GM12878 (cell line): ENCODE data around the gene F10. TPM values are rescaled to one million over a fixed set of nuclear protein-coding genes. Genes with fewer than 3 reads are reported as not detected.

Experiments
- ATAC-seq: fragments of 200-7000 bp; cut with Tn5 transposase; 3 replicates; pipeline ENCODE4 v1.9.1; 2020; ENCODE audit warnings: mild to moderate bottlenecking, moderate library complexity
- BruUV-seq: library from RNA; stranded (reverse); fragments of 400-500 nt; replicated peaks from 2 replicates; lab custom pipeline; 2021; lab: Mats Ljungman, UMichigan
- CTCF ChIA-PET: fragments of 300-600 bp; sonication (Branson Sonifier 250); formaldehyde crosslinking; extraction: SDS; loops from one replicate; lab custom pipeline; 2021; ENCODE audit warnings: inconsistent platforms; lab: Yijun Ruan, JAX
- POLR2A ChIA-PET: fragments of 350-600 bp; formaldehyde crosslinking; extraction: SDS; loops from one replicate; lab custom pipeline; 2021; ENCODE audit warnings: inconsistent platforms; lab: Charles Lee
- RAD21 ChIA-PET: fragments of 300-600 bp; sonication (Branson Sonifier 250); formaldehyde crosslinking; loops from one replicate; lab custom pipeline; 2023; ENCODE audit warnings: antibody characterized with exemption; ENCODE audit not compliant: unreplicated experiment; lab: Charles Lee
- SMC1A ChIA-PET: fragments of 300-600 bp; sonication (Branson Sonifier 250); formaldehyde crosslinking; loops from one replicate; lab custom pipeline; 2023; ENCODE audit not compliant: unreplicated experiment, uncharacterized antibody; lab: Charles Lee
- DNase-seq: peaks from one replicate; pipeline ENCODE4 v3.0.0-alpha.2; 2011; ENCODE audit warnings: low read depth, low spot score
- FAIRE-seq: peaks from 3 replicates; lab custom pipeline; 2011; peaks lifted over from hg19 to GRCh38; lab: Jason Lieb, UNC
- H2AFZ ChIP-seq: 2 replicates; pipeline ENCODE4 v1.6.0; 2011; ENCODE audit warnings: low read depth, low read length, control low read depth; ENCODE audit not compliant: control insufficient read depth
- H3K27ac ChIP-seq: 2 replicates; pipeline ENCODE4 v1.5.1; 2011; ENCODE audit warnings: control low read depth; ENCODE audit not compliant: control insufficient read depth, insufficient read depth
- H3K27me3 ChIP-seq, 2 experiments: replicated peaks in 1 of 2; 2 replicates each; pipeline versions ENCODE4 v1.6.0 to v1.6.1; 2011; ENCODE audit warnings: low read length in 1 of 2; ENCODE audit not compliant: control insufficient read depth in 2 of 2, insufficient read depth in 2 of 2
- H3K36me3 ChIP-seq, 2 experiments: 2 replicates each; pipeline ENCODE4 v1.5.1; 2011; ENCODE audit warnings: low read length in 1 of 2; ENCODE audit not compliant: control insufficient read depth in 2 of 2, insufficient read depth in 2 of 2
- H3K4me1 ChIP-seq: 2 replicates; pipeline ENCODE4 v1.6.1; 2011; ENCODE audit warnings: mild to moderate bottlenecking, low read length, moderate library complexity, mixed read lengths; ENCODE audit not compliant: control insufficient read depth, insufficient read depth
- H3K4me2 ChIP-seq: 2 replicates; pipeline ENCODE4 v1.6.0; 2011; ENCODE audit warnings: control low read depth; ENCODE audit not compliant: control insufficient read depth, insufficient read depth
- H3K4me3 ChIP-seq: fragments of 200-600 bp; sonication (generic); 2 replicates; pipeline ENCODE4 v1.5.1; 2016
- H3K79me2 ChIP-seq: 2 replicates; pipeline ENCODE4 v1.6.0; 2011; ENCODE audit warnings: low read length; ENCODE audit not compliant: control insufficient read depth, insufficient read depth
- H3K9ac ChIP-seq: 2 replicates; pipeline ENCODE4 v1.8.0; 2011; ENCODE audit warnings: low read length, control low read depth, mixed read lengths; ENCODE audit not compliant: control insufficient read depth, insufficient read depth
- H3K9me3 ChIP-seq: replicated peaks from 3 replicates; pipeline ENCODE4 v1.5.1; 2011; ENCODE audit warnings: mild to moderate bottlenecking, low read length; ENCODE audit not compliant: control insufficient read depth, insufficient read depth
- H4K20me1 ChIP-seq: 2 replicates; pipeline ENCODE4 v1.6.0; 2011; ENCODE audit not compliant: control insufficient read depth, insufficient read depth
- BRCA1 ChIP-seq: IDR thresholded peaks from 2 replicates; pipeline ENCODE4 v1.6.1; 2011; ENCODE audit warnings: low read depth, low read length, improper control_type of control experiment
- FOXM1 ChIP-seq: IDR thresholded peaks from 2 replicates; pipeline ENCODE4 v1.6.1; 2012; ENCODE audit warnings: low read depth, mild to moderate bottlenecking, inconsistent platforms, low read length, moderate library complexity
- PML ChIP-seq: IDR thresholded peaks from 2 replicates; pipeline ENCODE4 v1.6.1; 2012; ENCODE audit warnings: low read length, inconsistent platforms
- RCOR1 ChIP-seq: conservative IDR thresholded peaks from 2 replicates; pipeline ENCODE4 v1.6.1; 2012; ENCODE audit warnings: low read depth, low read length, improper control_type of control experiment
- SREBF2 ChIP-seq: IDR thresholded peaks from 2 replicates; pipeline ENCODE4 v1.6.1; 2012; ENCODE audit warnings: mild to moderate bottlenecking, low read length
- SUPT20H ChIP-seq: IDR thresholded peaks from 2 replicates; pipeline ENCODE4 v1.6.1; 2011; ENCODE audit warnings: low read depth, mild to moderate bottlenecking, low read length, moderate library complexity, borderline replicate concordance; ENCODE audit not compliant: control insufficient read depth
- WGBS: methylation state at CpG from one replicate; pipeline ENCODE4 v1.1.6; 2016; ENCODE audit warnings: low lambda C conversion rate; ENCODE audit not compliant: insufficient replicate concordance, insufficient coverage; ENCODE audit errors: missing lambda C conversion rate; 5-methylcytosine and 5-hydroxymethylcytosine counted together
- in situ Hi-C: fragments of 300-500 bp; cut with MboI; formaldehyde crosslinking; loops from 9 replicates; pipeline ENCODE4 v1.14.3; 2018; ENCODE audit warnings: mixed read lengths
- intact Hi-C: fragments of 100-400 bp; cut with micrococcal nuclease; formaldehyde crosslinking; loops from one replicate; pipeline ENCODE4 v1.14.2; 2022; ENCODE audit not compliant: unreplicated experiment
- polyA plus RNA-seq, 11 experiments: library from polyadenylated mRNA; depleted of rRNA in 4 of 11; unstranded in 6 of 11; stranded (reverse) in 5 of 11; fragments of >200 nt; fragmentation: Nextera tagmentation in 4 of 11; fragmentation: Illumina TruSeq in 1 of 11; extraction: Ambion mirVana in 4 of 11; extraction: Trizol in 1 of 11; gene quantifications; 1 replicate in 1 of 11; 2 replicates in 10 of 11; pipeline versions ENCODE4 v1.2.1 to v1.2.3, GENCODE V29; 2011 to 2016; ENCODE audit warnings: inconsistent platforms in 2 of 11, missing spikeins in 2 of 11, low read depth in 1 of 11
- total RNA-seq, 4 experiments: library from RNA; depleted of rRNA in 3 of 4; stranded (reverse); fragments of >200 nt in 3 of 4; fragmentation: Illumina TruSeq in 1 of 4; extraction: Trizol in 1 of 4; gene quantifications; 2 replicates each; pipeline versions ENCODE4 v1.2.1 to v1.2.3, GENCODE V29; 2013 to 2021

The F10 gene
- total and polyA plus RNA-seq, 10 of the 15 experiments (the other 5 are each of a cell fraction or from before 2014, with no cell fraction given): not detected

DNA sequence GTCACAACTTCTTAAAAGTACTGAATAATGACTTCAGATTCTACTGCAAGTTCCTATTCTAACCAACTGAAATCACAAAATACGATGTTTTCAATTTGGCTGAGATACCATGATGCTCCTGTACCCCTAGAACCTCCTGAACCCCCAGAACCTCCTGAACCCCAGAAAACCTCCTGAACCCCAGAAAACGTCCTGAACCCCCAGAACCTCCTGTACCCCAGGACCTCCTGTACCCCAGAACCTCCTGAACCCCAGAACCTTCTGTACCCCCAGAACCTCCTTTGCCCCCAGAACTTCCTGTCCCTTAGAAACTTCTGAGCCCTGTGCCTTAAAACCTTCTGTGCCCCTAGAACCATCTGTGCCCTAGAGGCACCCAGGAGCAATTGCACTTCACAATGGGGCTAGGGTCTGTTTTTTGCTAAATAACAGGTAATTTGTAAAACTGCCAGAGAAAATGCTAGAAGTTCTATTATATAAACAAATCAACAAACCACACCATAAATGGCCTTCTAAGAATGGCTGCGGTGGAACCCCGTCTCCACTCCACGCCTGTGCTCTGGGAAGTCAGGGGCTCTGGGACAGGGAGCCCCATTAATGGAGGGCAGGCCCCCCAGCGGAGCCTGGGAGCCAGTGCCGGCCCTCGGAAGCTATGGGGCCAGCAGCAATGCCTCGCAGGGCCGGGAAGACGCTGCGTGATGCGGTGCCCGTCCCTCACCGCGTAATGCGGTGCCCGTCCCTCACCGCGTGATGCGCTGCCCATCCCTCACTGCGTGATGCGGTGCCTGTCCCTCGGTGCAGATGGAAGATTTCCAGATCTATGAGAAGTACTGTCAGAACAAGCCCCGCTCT is 38.3 kb upstream of the F10 start:
- BruUV-seq: no TSS peak
- RAD21 ChIA-PET: no interaction called here

DNA sequence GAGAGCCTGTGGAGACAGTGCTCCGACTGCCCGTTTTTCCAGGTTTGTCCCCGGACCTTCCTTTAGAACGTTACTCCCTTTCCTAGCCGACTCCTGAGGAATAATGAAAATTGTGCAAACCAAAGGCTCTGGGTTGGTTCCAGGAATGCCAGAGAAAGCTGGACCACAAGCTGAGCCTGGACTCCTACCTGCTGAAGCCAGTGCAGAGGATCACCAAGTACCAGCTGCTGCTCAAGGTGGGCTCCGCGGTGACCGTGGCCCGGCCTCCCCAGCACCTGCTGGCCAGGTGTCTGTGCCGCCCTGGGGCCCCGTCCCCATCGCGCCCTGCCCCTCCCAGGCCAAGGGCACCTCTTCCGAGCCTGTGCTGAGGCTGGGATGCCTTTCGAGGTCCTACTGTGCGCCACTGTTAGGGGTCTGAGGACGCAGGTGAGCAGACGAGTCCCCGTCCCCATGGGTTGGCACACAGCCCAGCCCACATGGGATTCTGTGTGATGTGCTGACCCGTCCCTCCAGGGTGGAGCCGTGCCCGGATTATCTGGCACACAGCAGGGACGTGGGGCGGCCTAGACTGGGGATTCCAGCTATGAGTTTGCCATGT is 37.6 kb upstream of the F10 start:
- RAD21 ChIA-PET: no interaction called here
- Histone ChIP-seq H3K36me3 (no peaks in the 10 kb centered on the region), H3K4me1 (no peaks in the 10 kb centered on the region), H3K79me2 (no peaks in the 10 kb centered on the region), H3K27ac (no peak overlapping the region), H3K4me3 (no peak overlapping the region), H4K20me1 (no peaks in the 10 kb centered on the region), H3K9ac (no peak overlapping the region), H3K4me2 (no peak overlapping the region), H3K27me3 (no peaks in the 10 kb centered on the region), H2AFZ (no peak overlapping the region), H3K9me3 (no peaks in the 10 kb centered on the region)
- DNase-seq: no peak
- in situ Hi-C loops (no loop called here), intact Hi-C loops (no loop called here)
- CTCF ChIA-PET: no interaction called here
- SMC1A ChIA-PET: no interaction called here
- 51% methylated on average over 24 of the region's 24 CpGs for WGBS
- ATAC-seq: no peak
- no TSS peak for BruUV-seq
- FAIRE-seq: no peak
- POLR2A ChIA-PET: no interaction called here
- TF ChIP-seq SREBF2 (no peak), BRCA1 (no peak)
- TF ChIP-seq, all 136 proteins: peak for 0

More for the DNA sequence above, 38.3 kb upstream of the F10 start:
- H3K4me2 ChIP-seq: no peak overlapping the region
- ChIA-PET POLR2A (no interaction called here), CTCF (no interaction called here), SMC1A (no interaction called here)
- no peaks in the 10 kb centered on the region for H3K4me1 ChIP-seq
- no peak overlapping the region for H3K4me3 ChIP-seq
- no peaks in the 10 kb centered on the region for H3K79me2 ChIP-seq
- H3K27me3 ChIP-seq: no peaks in the 10 kb centered on the region
- no peaks in the 10 kb centered on the region for H3K36me3 ChIP-seq
- H3K9me3 ChIP-seq: no peaks in the 10 kb centered on the region
- H3K9ac ChIP-seq: no peak overlapping the region
- no peak for FAIRE-seq
- H2AFZ ChIP-seq: no peak overlapping the region
- in situ Hi-C loops: no loop called here
- TF ChIP-seq RCOR1 (no peak), PML (no peak), FOXM1 (no peak), SUPT20H (no peak)
- intact Hi-C loops: no loop called here
- H3K27ac ChIP-seq: no peak overlapping the region
- no peaks in the 10 kb centered on the region for H4K20me1 ChIP-seq
- DNase-seq: no peak
- no peak for ATAC-seq
- WGBS: 67% methylated on average over 25 of the region's 25 CpGs
